SK-N-SH treated with all-trans-retinoic acid at 6 μM for 48 hours (cell line): ENCODE data around the gene TDRKH.

Experiments
- ATAC-seq: fragments of 200-7000 bp; cut with Tn5 transposase; 3 replicates; pipeline ENCODE4 v1.9.1; 2020; ENCODE audit warnings: mild to moderate bottlenecking, moderate library complexity
- ARNTL ChIP-seq: fragments of 450-650 bp; formaldehyde crosslinking; IDR thresholded peaks from 2 replicates; pipeline ENCODE4 v1.5.0; 2020; ENCODE audit warnings: low read depth, mild to moderate bottlenecking, moderate library complexity, borderline replicate concordance
- BACH2 ChIP-seq: fragments of 250-450 bp; sonication (Bioruptor Pico); IDR thresholded peaks from 2 replicates; pipeline ENCODE4 v1.9.0; 2021; ENCODE audit warnings: mild to moderate bottlenecking, borderline replicate concordance
- CREB5 ChIP-seq: fragments of 250-450 bp; sonication (Bioruptor Pico); IDR thresholded peaks from 2 replicates; pipeline ENCODE4 v1.5.1; 2020; ENCODE audit warnings: low read depth, mild to moderate bottlenecking, moderate library complexity
- CSDC2 ChIP-seq: fragments of 250-450 bp; sonication (Bioruptor Pico); IDR thresholded peaks from 2 replicates; pipeline ENCODE4 v1.5.0; 2020; ENCODE audit warnings: mild to moderate bottlenecking, moderate library complexity
- ESRRG ChIP-seq: fragments of 250-450 bp; sonication (Bioruptor Pico); IDR thresholded peaks from 2 replicates; pipeline ENCODE4 v1.6.1; 2021; ENCODE audit warnings: mild to moderate bottlenecking
- ISL1 ChIP-seq: fragments of 250-450 bp; sonication (Bioruptor Pico); IDR thresholded peaks from 2 replicates; pipeline ENCODE4 v2.1.2; 2022; ENCODE audit warnings: mild to moderate bottlenecking, moderate library complexity
- OSR1 ChIP-seq: fragments of 250-450 bp; sonication (Bioruptor Pico); IDR thresholded peaks from 2 replicates; pipeline ENCODE4 v1.8.0; 2022; ENCODE audit warnings: moderate library complexity, mild to moderate bottlenecking, inconsistent platforms
- PATZ1 ChIP-seq: fragments of 250-450 bp; sonication (Bioruptor Pico); IDR thresholded peaks from 2 replicates; pipeline ENCODE4 v1.8.0; 2020; ENCODE audit warnings: mild to moderate bottlenecking, moderate library complexity, borderline replicate concordance
- POU6F1 ChIP-seq: fragments of 250-450 bp; sonication (Bioruptor Pico); IDR thresholded peaks from 2 replicates; pipeline ENCODE4 v1.8.0; 2021; ENCODE audit warnings: low read depth, mild to moderate bottlenecking, moderate library complexity, borderline replicate concordance
- RARB ChIP-seq: fragments of 250-450 bp; sonication (Bioruptor Pico); IDR thresholded peaks from 2 replicates; pipeline ENCODE4 v1.8.0; 2021; ENCODE audit warnings: mild to moderate bottlenecking, moderate library complexity
- SNAI2 ChIP-seq: fragments of 250-450 bp; sonication (Bioruptor Pico); IDR thresholded peaks from 2 replicates; pipeline ENCODE4 v1.5.0; 2020; ENCODE audit warnings: mild to moderate bottlenecking, moderate library complexity
- TCF4 ChIP-seq: fragments of 250-450 bp; sonication (Bioruptor Pico); IDR thresholded peaks from 2 replicates; pipeline ENCODE4 v1.8.0; 2021; ENCODE audit warnings: mild to moderate bottlenecking, moderate library complexity, borderline replicate concordance
- TOX ChIP-seq: fragments of 250-450 bp; sonication (Bioruptor Pico); IDR thresholded peaks from 2 replicates; pipeline ENCODE4 v1.8.0; 2021; ENCODE audit warnings: mild to moderate bottlenecking, moderate library complexity, borderline replicate concordance
- TSHZ2 ChIP-seq: fragments of 250-450 bp; sonication (Bioruptor Pico); IDR thresholded peaks from 2 replicates; pipeline ENCODE4 v1.5.0; 2020; ENCODE audit warnings: mild to moderate bottlenecking, moderate library complexity
- ZFP3 ChIP-seq: fragments of 250-450 bp; sonication (Bioruptor Pico); IDR thresholded peaks from 2 replicates; pipeline ENCODE4 v1.5.0; 2020; ENCODE audit warnings: mild to moderate bottlenecking, moderate library complexity
- ZFP30 ChIP-seq: fragments of 450-650 bp; formaldehyde crosslinking; IDR thresholded peaks from 2 replicates; pipeline ENCODE4 v1.5.0; 2022; ENCODE audit warnings: mild to moderate bottlenecking, moderate library complexity
- ZNF565 ChIP-seq: fragments of 450-650 bp; formaldehyde crosslinking; conservative IDR thresholded peaks from 2 replicates; pipeline ENCODE4 v1.5.0; 2020; ENCODE audit warnings: low read depth, mild to moderate bottlenecking, moderate library complexity
- ZNF70 ChIP-seq: fragments of 450-650 bp; formaldehyde crosslinking; IDR thresholded peaks from 2 replicates; pipeline ENCODE4 v1.5.0; 2020; ENCODE audit warnings: mild to moderate bottlenecking, moderate library complexity
- ZNF8 ChIP-seq: fragments of 450-650 bp; formaldehyde crosslinking; IDR thresholded peaks from 2 replicates; pipeline ENCODE4 v1.5.0; 2020; ENCODE audit warnings: mild to moderate bottlenecking, moderate library complexity

The TDRKH gene

GRCh38 chr1:151820940-151821339 lies 30.6 kb upstream of the TDRKH start:
- no peak for TF ChIP-seq ZFP30 (CRISPR knock-in tag)
- no peak for TF ChIP-seq TOX
- TF ChIP-seq ZNF70 (CRISPR knock-in tag) = peak; percentile 88
- TF ChIP-seq TSHZ2 (CRISPR knock-in tag) = peak; percentile 89; the same call in 1 of the 2 replicates
- TF ChIP-seq PATZ1 (CRISPR knock-in tag) = no peak
- no peak for TF ChIP-seq ISL1 (CRISPR knock-in tag)
- peak; percentile 84 for TF ChIP-seq TCF4 (CRISPR knock-in tag)
- TF ChIP-seq, all 23 proteins: peak for 3
- ATAC-seq = peak; percentile 16; the same call in 1 of the 3 replicates

GRCh38 chr1:151819976-151820623 lies 29.8 kb upstream of the TDRKH start:
- TF ChIP-seq ESRRG (CRISPR knock-in tag) (no peak), TOX (no peak), ARNTL (CRISPR knock-in tag) (no peak), ZNF70 (CRISPR knock-in tag) (no peak), RARB (CRISPR knock-in tag) (no peak), SNAI2 (CRISPR knock-in tag) (no peak)
- TF ChIP-seq, all 23 proteins: peak for 0

GRCh38 chr1:151819227-151819835 lies 29.0 kb upstream of the TDRKH start:
- TF ChIP-seq ZFP30 (CRISPR knock-in tag) (no peak), ZNF8 (CRISPR knock-in tag) (no peak), ZNF565 (CRISPR knock-in tag) (no peak), BACH2 (no peak), ARNTL (CRISPR knock-in tag) (no peak), CREB5 (CRISPR knock-in tag) (no peak), PATZ1 (CRISPR knock-in tag) (no peak), OSR1 (CRISPR knock-in tag) (no peak), ZFP3 (CRISPR knock-in tag) (no peak), CSDC2 (CRISPR knock-in tag) (no peak)
- TF ChIP-seq, all 23 proteins: peak for 0
- ATAC-seq = no peak

More at GRCh38 chr1:151819976-151820623, 29.8 kb upstream of the TDRKH start:
- no peak for ATAC-seq

- no peak for ATAC-seq
- TF ChIP-seq PATZ1 (CRISPR knock-in tag) = no peak
- no peak for TF ChIP-seq ISL1 (CRISPR knock-in tag)
- no peak for TF ChIP-seq POU6F1 (CRISPR knock-in tag)
- no peak for TF ChIP-seq ZFP30 (CRISPR knock-in tag)
- TF ChIP-seq ZFP3 (CRISPR knock-in tag) = no peak
- TF ChIP-seq CSDC2 (CRISPR knock-in tag) = no peak
- TF ChIP-seq TCF4 (CRISPR knock-in tag) = no peak
- TF ChIP-seq ZNF8 (CRISPR knock-in tag) = no peak
- TF ChIP-seq BACH2 = no peak
- TF ChIP-seq TSHZ2 (CRISPR knock-in tag) = no peak
- TF ChIP-seq OSR1 (CRISPR knock-in tag) = no peak
Observed at GRCh38 chr1:151817353-151817730, 27.0 kb upstream of the TDRKH start.
